ENCODE data around the gene TUBB2A.
"Not testable (repeated sequence)": the region's sequence is repeated elsewhere in the genome, so short reads cannot be mapped to it uniquely, and the experiment has no call there.

Gene TUBB2A

GRCh38 chr6:3157131-3157933, at the start of gene TUBB2A:
Gene TUBB2A (minus strand): TSS chr6:3157544. CDS start chr6:3157463, 81 bp downstream.
- Histone ChIP-seq H3K36me3 (ENCODE audit: control insufficient read depth, insufficient read depth, low read length) (peaks cover 26% of the 10 kb centered on the region), H3K4me1 (ENCODE audit: control insufficient read depth, insufficient read depth, low read length) (peaks cover 29% of the 10 kb centered on the region), H3K27me3 (ENCODE audit: control insufficient read depth, insufficient read depth, low read length) (no peaks in the 10 kb centered on the region), H3K27ac (ENCODE audit: low read depth, low read length) (peak within 1 kb of the TSS; percentile 90), H3K4me3 (ENCODE audit: low read depth, low read length) (peak within 1 kb of the TSS; percentile 96), H3K9me3 (ENCODE audit: control insufficient read depth, insufficient read depth, low read length) (no peaks in the 10 kb centered on the region), H3K9ac (ENCODE audit: low read depth, low read length) (peak within 1 kb of the TSS; percentile 57)

GRCh38 chr6:3206339-3207015, 49.1 kb upstream of the TUBB2A start:
- H3K27me3 ChIP-seq (ENCODE audit: control insufficient read depth, insufficient read depth, low read length): no peaks in the 10 kb centered on the region
- no peak overlapping the region for H3K27ac ChIP-seq (ENCODE audit: low read depth, low read length)
- peaks cover 17% of the 10 kb centered on the region for H3K4me1 ChIP-seq (ENCODE audit: control insufficient read depth, insufficient read depth, low read length)
- H3K9me3 ChIP-seq (ENCODE audit: control insufficient read depth, insufficient read depth, low read length): no peaks in the 10 kb centered on the region
- H3K36me3 ChIP-seq (ENCODE audit: control insufficient read depth, insufficient read depth, low read length): no peaks in the 10 kb centered on the region
- no peak overlapping the region for H3K9ac ChIP-seq (ENCODE audit: low read depth, low read length)
- no peak overlapping the region for H3K4me3 ChIP-seq (ENCODE audit: low read depth, low read length)

GRCh38 chr6:3205913-3206312, 48.6 kb upstream of the TUBB2A start:
- H3K27ac ChIP-seq (ENCODE audit: low read depth, low read length): no peak overlapping the region
- H3K36me3 ChIP-seq (ENCODE audit: control insufficient read depth, insufficient read depth, low read length): no peaks in the 10 kb centered on the region
- no peaks in the 10 kb centered on the region for H3K27me3 ChIP-seq (ENCODE audit: control insufficient read depth, insufficient read depth, low read length)

GRCh38 chr6:3204921-3205320, 47.6 kb upstream of the TUBB2A start:
- Histone ChIP-seq H3K36me3 (ENCODE audit: control insufficient read depth, insufficient read depth, low read length) (no peaks in the 10 kb centered on the region), H3K27ac (ENCODE audit: low read depth, low read length) (no peak overlapping the region), H3K9ac (ENCODE audit: low read depth, low read length) (no peak overlapping the region), H3K4me1 (ENCODE audit: control insufficient read depth, insufficient read depth, low read length) (peaks cover 17% of the 10 kb centered on the region), H3K4me3 (ENCODE audit: low read depth, low read length) (no peak overlapping the region), H3K27me3 (ENCODE audit: control insufficient read depth, insufficient read depth, low read length) (no peaks in the 10 kb centered on the region), H3K9me3 (ENCODE audit: control insufficient read depth, insufficient read depth, low read length) (no peaks in the 10 kb centered on the region)

More at GRCh38 chr6:3205913-3206312, 48.6 kb upstream of the TUBB2A start:
- Histone ChIP-seq H3K4me1 (ENCODE audit: control insufficient read depth, insufficient read depth, low read length) (peaks cover 17% of the 10 kb centered on the region), H3K9ac (ENCODE audit: low read depth, low read length) (no peak overlapping the region), H3K4me3 (ENCODE audit: low read depth, low read length) (no peak overlapping the region), H3K9me3 (ENCODE audit: control insufficient read depth, insufficient read depth, low read length) (no peaks in the 10 kb centered on the region)

- no peak overlapping the region for H3K27ac ChIP-seq (ENCODE audit: low read depth, low read length)
- H3K36me3 ChIP-seq (ENCODE audit: control insufficient read depth, insufficient read depth, low read length): no peaks in the 10 kb centered on the region
- no peaks in the 10 kb centered on the region for H3K9me3 ChIP-seq (ENCODE audit: control insufficient read depth, insufficient read depth, low read length)
- no peaks in the 10 kb centered on the region for H3K27me3 ChIP-seq (ENCODE audit: control insufficient read depth, insufficient read depth, low read length)
- H3K4me3 ChIP-seq (ENCODE audit: low read depth, low read length): no peak overlapping the region
- no peak overlapping the region for H3K9ac ChIP-seq (ENCODE audit: low read depth, low read length)
- H3K4me1 ChIP-seq (ENCODE audit: control insufficient read depth, insufficient read depth, low read length): peaks cover 4% of the 10 kb centered on the region
Measured at GRCh38 chr6:3202999-3203696, 45.8 kb upstream of the TUBB2A start.

GRCh38 chr6:3201388-3201787, 44.0 kb upstream of the TUBB2A start:
- Histone ChIP-seq H3K9me3 (ENCODE audit: control insufficient read depth, insufficient read depth, low read length) (no peaks in the 10 kb centered on the region), H3K27ac (ENCODE audit: low read depth, low read length) (no peak overlapping the region), H3K36me3 (ENCODE audit: control insufficient read depth, insufficient read depth, low read length) (no peaks in the 10 kb centered on the region), H3K9ac (ENCODE audit: low read depth, low read length) (no peak overlapping the region), H3K4me3 (ENCODE audit: low read depth, low read length) (no peak overlapping the region), H3K4me1 (ENCODE audit: control insufficient read depth, insufficient read depth, low read length) (no peaks in the 10 kb centered on the region), H3K27me3 (ENCODE audit: control insufficient read depth, insufficient read depth, low read length) (no peaks in the 10 kb centered on the region)

- Histone ChIP-seq H3K9me3 (ENCODE audit: control insufficient read depth, insufficient read depth, low read length) (no peaks in the 10 kb centered on the region), H3K4me3 (ENCODE audit: low read depth, low read length) (no peak overlapping the region), H3K27me3 (ENCODE audit: control insufficient read depth, insufficient read depth, low read length) (no peaks in the 10 kb centered on the region), H3K27ac (ENCODE audit: low read depth, low read length) (no peak overlapping the region), H3K9ac (ENCODE audit: low read depth, low read length) (no peak overlapping the region), H3K36me3 (ENCODE audit: control insufficient read depth, insufficient read depth, low read length) (no peaks in the 10 kb centered on the region), H3K4me1 (ENCODE audit: control insufficient read depth, insufficient read depth, low read length) (peaks cover 6% of the 10 kb centered on the region)
Measured at GRCh38 chr6:3200682-3201081, 43.3 kb upstream of the TUBB2A start.

- Histone ChIP-seq H3K9me3 (ENCODE audit: control insufficient read depth, insufficient read depth, low read length) (no peaks in the 10 kb centered on the region), H3K36me3 (ENCODE audit: control insufficient read depth, insufficient read depth, low read length) (no peaks in the 10 kb centered on the region), H3K27me3 (ENCODE audit: control insufficient read depth, insufficient read depth, low read length) (no peaks in the 10 kb centered on the region), H3K27ac (ENCODE audit: low read depth, low read length) (no peak overlapping the region), H3K4me3 (ENCODE audit: low read depth, low read length) (no peak overlapping the region), H3K9ac (ENCODE audit: low read depth, low read length) (no peak overlapping the region), H3K4me1 (ENCODE audit: control insufficient read depth, insufficient read depth, low read length) (peaks cover 19% of the 10 kb centered on the region)
Measured at GRCh38 chr6:3199382-3199781, 42.0 kb upstream of the TUBB2A start.

- H3K9ac ChIP-seq (ENCODE audit: low read depth, low read length); H3K27me3 ChIP-seq (ENCODE audit: control insufficient read depth, insufficient read depth, low read length); H3K36me3 ChIP-seq (ENCODE audit: control insufficient read depth, insufficient read depth, low read length); H3K9me3 ChIP-seq (ENCODE audit: control insufficient read depth, insufficient read depth, low read length); H3K27ac ChIP-seq (ENCODE audit: low read depth, low read length); H3K4me3 ChIP-seq (ENCODE audit: low read depth, low read length): not testable (repeated sequence)
- peaks cover 31% of the 10 kb centered on the region for H3K4me1 ChIP-seq (ENCODE audit: control insufficient read depth, insufficient read depth, low read length)
Measured at GRCh38 chr6:3197734-3198133, 40.4 kb upstream of the TUBB2A start.

- H3K4me3 ChIP-seq (ENCODE audit: low read depth, low read length): no peak overlapping the region
- no peak overlapping the region for H3K9ac ChIP-seq (ENCODE audit: low read depth, low read length)
- no peaks in the 10 kb centered on the region for H3K27me3 ChIP-seq (ENCODE audit: control insufficient read depth, insufficient read depth, low read length)
- no peaks in the 10 kb centered on the region for H3K36me3 ChIP-seq (ENCODE audit: control insufficient read depth, insufficient read depth, low read length)
- H3K27ac ChIP-seq (ENCODE audit: low read depth, low read length): no peak overlapping the region
- H3K9me3 ChIP-seq (ENCODE audit: control insufficient read depth, insufficient read depth, low read length): no peaks in the 10 kb centered on the region
- peaks cover 31% of the 10 kb centered on the region for H3K4me1 ChIP-seq (ENCODE audit: control insufficient read depth, insufficient read depth, low read length)
Measured at GRCh38 chr6:3196770-3197169, 39.4 kb upstream of the TUBB2A start.

Data from HUES48 (cell line).